ENCODE data around the gene NAPSA. TPM values are rescaled to one million over a fixed set of nuclear protein-coding genes. Genes with fewer than 3 reads are reported as not detected.
A peak's percentile ranks its signal among the peaks of the same experiment; 100 is the strongest.

Gene NAPSA
- total and polyA plus RNA-seq, 9 of the 15 experiments (the other 6 are each of a cell fraction or from before 2014, with no cell fraction given) = 0.25 to 1.9 (median 0.69) TPM

GRCh38 chr19:50368649-50369570 lies 3.5 kb upstream of the NAPSA start (continued):
- TF ChIP-seq ZNF518B (CRISPR knock-in tag; IDR thresholded peaks at IDR 0.05) (no peak), TBL1XR1 (IDR thresholded peaks at IDR 0.05; ENCODE audit: low read length in 2 of 2) (no peak), PURB (CRISPR knock-in tag; IDR thresholded peaks at IDR 0.05; ENCODE audit: low read depth) (no peak), ID3 (CRISPR knock-in tag; IDR thresholded peaks at IDR 0.05) (no peak), ID3 (tag; IDR thresholded peaks at IDR 0.05) (no peak), JUND (IDR thresholded peaks at IDR 0.05; ENCODE audit: borderline replicate concordance, low read depth, low read length) (peak; percentile 11; the same call in 1 of the 2 replicates), JUND (tag; IDR thresholded peaks at IDR 0.05; ENCODE audit: borderline replicate concordance, low read depth, low read length) (no peak; the same call in 1 of the 3 replicates), ZNF639 (CRISPR knock-in tag; conservative IDR thresholded peaks at IDR 0.05 in 1 of 2, IDR thresholded peaks at IDR 0.05 in 1 of 2) (no peak), ADNP (tag; IDR thresholded peaks at IDR 0.05) (no peak), HDAC2 (IDR thresholded peaks at IDR 0.05) (no peak; the same call in 1 of the 2 replicates), RFX7 (CRISPR knock-in tag; IDR thresholded peaks at IDR 0.05) (no peak), SIRT6 (IDR thresholded peaks at IDR 0.05; ENCODE audit: low read depth, low read length) (no peak), ZNF398 (CRISPR knock-in tag; IDR thresholded peaks at IDR 0.05) (no peak), DNMT1 (IDR thresholded peaks at IDR 0.05) (no peak), ZKSCAN1 (IDR thresholded peaks at IDR 0.05; ENCODE audit: low read depth, low read length) (no peak), CEBPG (CRISPR knock-in tag; IDR thresholded peaks at IDR 0.05) (no peak), CEBPG (tag; conservative IDR thresholded peaks at IDR 0.05 in 1 of 2, IDR thresholded peaks at IDR 0.05 in 1 of 2) (no peak), ZNF121 (CRISPR knock-in tag; conservative IDR thresholded peaks at IDR 0.05) (no peak), SOX6 (IDR thresholded peaks at IDR 0.05) (no peak), RBBP5 (IDR thresholded peaks at IDR 0.05; ENCODE audit: borderline replicate concordance, insufficient read depth, low read length, poor library complexity, severe bottlenecking) (peak; percentile 39)

All from K562 (cell line).